ENCODE measurements around the gene DAGLA. TPM values are rescaled to one million over a fixed set of nuclear protein-coding genes. Genes with fewer than 3 reads are reported as not detected.

The DAGLA gene
- total RNA-seq, 1 donor from 2014 or later = 1.1 TPM

DNA sequence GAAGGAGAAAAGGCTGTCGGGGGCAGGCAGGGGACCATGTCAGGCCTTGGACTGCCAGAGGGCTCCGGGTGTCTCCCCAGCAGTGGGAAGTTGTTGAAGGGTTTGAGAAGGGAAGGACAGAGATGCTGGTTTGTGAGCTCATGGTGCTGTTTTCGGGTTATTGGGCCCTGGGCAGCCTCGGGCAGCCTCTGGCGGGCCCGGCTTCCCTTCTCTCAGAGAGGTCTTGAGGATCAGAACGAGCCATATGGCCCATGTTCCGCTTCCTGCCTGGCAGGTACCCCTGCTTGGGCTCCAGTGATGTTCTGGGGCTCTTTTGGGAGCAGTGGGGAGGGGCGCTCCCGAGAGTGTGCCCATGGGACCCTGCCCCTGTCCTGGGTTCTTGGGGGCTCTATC is 82.0 kb downstream of the DAGLA start:
- H3K27ac ChIP-seq = no peak overlapping the region
- H3K4me1 ChIP-seq = peaks cover 19% of the 10 kb centered on the region
- H3K4me2 ChIP-seq = no peak overlapping the region
- no peaks in the 10 kb centered on the region for H3K79me2 ChIP-seq (ENCODE audit: low read depth)
- no peaks in the 10 kb centered on the region for H3K36me3 Mint-ChIP-seq
- DNase-seq (ENCODE audit: low spot score) = no peak
- H3K4me3 Mint-ChIP-seq = no peak overlapping the region
- no peaks in the 10 kb centered on the region for H3K9me3 Mint-ChIP-seq
- no peaks in the 10 kb centered on the region for H4K20me1 ChIP-seq (ENCODE audit: low read depth)
- no peak overlapping the region for H3K27ac Mint-ChIP-seq
- no peaks in the 10 kb centered on the region for H3K27me3 ChIP-seq
- no peaks in the 10 kb centered on the region for H3K9me3 ChIP-seq (ENCODE audit: low read depth)
- no peak overlapping the region for H3K4me3 ChIP-seq
- H3F3A ChIP-seq (ENCODE audit: low read depth) = peaks cover 2% of the 10 kb centered on the region
- no peak overlapping the region for H2AFZ ChIP-seq (replicated peaks)
- peaks cover 16% of the 10 kb centered on the region for H3K4me1 Mint-ChIP-seq
- H3K27me3 Mint-ChIP-seq (ENCODE audit: insufficient read depth, low read depth) = peaks cover 9% of the 10 kb centered on the region
- H3K9ac ChIP-seq = no peak overlapping the region
- TF ChIP-seq EZH2phosphoT487 (IDR thresholded peaks at IDR 0.05) = no peak
- no peak for TF ChIP-seq EZH2 (IDR thresholded peaks at IDR 0.05)
- TF ChIP-seq, protein P1, sequence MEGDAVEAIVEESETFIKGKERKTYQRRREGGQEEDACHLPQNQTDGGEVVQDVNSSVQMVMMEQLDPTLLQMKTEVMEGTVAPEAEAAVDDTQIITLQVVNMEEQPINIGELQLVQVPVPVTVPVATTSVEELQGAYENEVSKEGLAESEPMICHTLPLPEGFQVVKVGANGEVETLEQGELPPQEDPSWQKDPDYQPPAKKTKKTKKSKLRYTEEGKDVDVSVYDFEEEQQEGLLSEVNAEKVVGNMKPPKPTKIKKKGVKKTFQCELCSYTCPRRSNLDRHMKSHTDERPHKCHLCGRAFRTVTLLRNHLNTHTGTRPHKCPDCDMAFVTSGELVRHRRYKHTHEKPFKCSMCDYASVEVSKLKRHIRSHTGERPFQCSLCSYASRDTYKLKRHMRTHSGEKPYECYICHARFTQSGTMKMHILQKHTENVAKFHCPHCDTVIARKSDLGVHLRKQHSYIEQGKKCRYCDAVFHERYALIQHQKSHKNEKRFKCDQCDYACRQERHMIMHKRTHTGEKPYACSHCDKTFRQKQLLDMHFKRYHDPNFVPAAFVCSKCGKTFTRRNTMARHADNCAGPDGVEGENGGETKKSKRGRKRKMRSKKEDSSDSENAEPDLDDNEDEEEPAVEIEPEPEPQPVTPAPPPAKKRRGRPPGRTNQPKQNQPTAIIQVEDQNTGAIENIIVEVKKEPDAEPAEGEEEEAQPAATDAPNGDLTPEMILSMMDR (IDR thresholded peaks at IDR 0.05) = no peak
- no peaks in the 10 kb centered on the region for H3K36me3 ChIP-seq

DNA sequence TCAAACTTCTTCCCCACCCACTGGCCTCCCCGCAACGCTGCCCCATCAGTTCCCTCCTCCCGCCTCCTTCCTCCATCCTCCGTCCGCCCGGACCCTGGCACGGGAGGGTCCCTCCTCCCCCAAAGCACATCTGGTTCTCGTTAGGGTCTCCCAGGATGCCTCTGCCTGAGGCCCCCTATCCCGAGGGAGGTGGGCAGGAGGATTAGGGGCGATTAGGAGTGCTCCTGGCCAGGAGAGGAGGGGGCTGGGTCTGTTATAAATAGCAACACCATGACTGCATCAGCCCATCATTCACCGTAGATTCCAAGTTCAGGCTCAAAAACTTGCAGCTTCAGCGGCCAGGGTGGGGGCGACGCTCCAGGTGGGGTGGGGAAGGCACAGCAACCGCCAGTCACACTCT is 82.6 kb downstream of the DAGLA start:
- no peak overlapping the region for H3K4me2 ChIP-seq

GRCh38 chr11:61763930-61764605 is 83.9 kb downstream of the DAGLA start:
- no peaks in the 10 kb centered on the region for H3K27me3 ChIP-seq
- H3K27me3 Mint-ChIP-seq (ENCODE audit: insufficient read depth, low read depth) = peaks cover 11% of the 10 kb centered on the region
- peaks cover 16% of the 10 kb centered on the region for H3K4me1 Mint-ChIP-seq
- no peaks in the 10 kb centered on the region for H3K9me3 ChIP-seq (ENCODE audit: low read depth)
- H4K20me1 ChIP-seq (ENCODE audit: low read depth) = no peaks in the 10 kb centered on the region
- H3K9ac ChIP-seq = no peak overlapping the region
- TF ChIP-seq EZH2phosphoT487 (IDR thresholded peaks at IDR 0.05) = no peak
- no peak for TF ChIP-seq EZH2 (IDR thresholded peaks at IDR 0.05)
- TF ChIP-seq, protein P1 (IDR thresholded peaks at IDR 0.05) = no peak
- H3K4me2 ChIP-seq = no peak overlapping the region
- peaks cover 2% of the 10 kb centered on the region for H3F3A ChIP-seq (ENCODE audit: low read depth)
- no peaks in the 10 kb centered on the region for H3K79me2 ChIP-seq (ENCODE audit: low read depth)
- no peak for DNase-seq (ENCODE audit: low spot score)
- no peaks in the 10 kb centered on the region for H3K36me3 ChIP-seq
- H3K4me3 Mint-ChIP-seq = no peak overlapping the region
- H3K9me3 Mint-ChIP-seq = no peaks in the 10 kb centered on the region
- no peak overlapping the region for H3K27ac ChIP-seq
- H3K4me1 ChIP-seq = peaks cover 21% of the 10 kb centered on the region
- H3K27ac Mint-ChIP-seq = no peak overlapping the region
- H3K36me3 Mint-ChIP-seq = no peaks in the 10 kb centered on the region
- no peak overlapping the region for H2AFZ ChIP-seq (replicated peaks)
- H3K4me3 ChIP-seq = no peak overlapping the region

More for the DNA sequence above, 82.6 kb downstream of the DAGLA start:
- no peak for DNase-seq (ENCODE audit: low spot score)
- H4K20me1 ChIP-seq (ENCODE audit: low read depth) = no peaks in the 10 kb centered on the region
- H3K27me3 ChIP-seq = no peaks in the 10 kb centered on the region
- no peaks in the 10 kb centered on the region for H3K36me3 ChIP-seq
- peaks cover 2% of the 10 kb centered on the region for H3F3A ChIP-seq (ENCODE audit: low read depth)
- no peak overlapping the region for H2AFZ ChIP-seq (replicated peaks)
- Mint-ChIP-seq H3K4me1 (peaks cover 16% of the 10 kb centered on the region), H3K36me3 (no peaks in the 10 kb centered on the region), H3K4me3 (no peak overlapping the region), H3K9me3 (no peaks in the 10 kb centered on the region), H3K27ac (no peak overlapping the region), H3K27me3 (ENCODE audit: insufficient read depth, low read depth) (peaks cover 10% of the 10 kb centered on the region)
- H3K4me3 ChIP-seq = no peak overlapping the region
- TF ChIP-seq, protein P1 (IDR thresholded peaks at IDR 0.05) = no peak
- TF ChIP-seq EZH2 (IDR thresholded peaks at IDR 0.05) (no peak), EZH2phosphoT487 (IDR thresholded peaks at IDR 0.05) (no peak)
- H3K4me1 ChIP-seq = peaks cover 19% of the 10 kb centered on the region
- no peak overlapping the region for H3K27ac ChIP-seq
- no peaks in the 10 kb centered on the region for H3K79me2 ChIP-seq (ENCODE audit: low read depth)
- H3K9me3 ChIP-seq (ENCODE audit: low read depth) = no peaks in the 10 kb centered on the region
- no peak overlapping the region for H3K9ac ChIP-seq

Data from neural progenitor cell (in vitro differentiated cells).